Fibroblast of skin of right quadriceps (primary cell): Measurements from ENCODE around the gene GCNT2.
"Not testable (repeated sequence)": the region's sequence is repeated elsewhere in the genome, so short reads cannot be mapped to it uniquely, and the experiment has no call there.

Experiments
- DNase-seq: peaks from one replicate; pipeline ENCODE4 v3.0.0-alpha.2; 2013

GCNT2 gene

GRCh38 chr6:10665595-10665994 is 144.4 kb downstream of the GCNT2 start:
- not testable (repeated sequence) for DNase-seq

- DNase-seq: no peak
Measured at GRCh38 chr6:10668126-10668917, 147.2 kb downstream of the GCNT2 start.

GRCh38 chr6:10676403-10676802 is 155.3 kb downstream of the GCNT2 start:
- no peak for DNase-seq

GRCh38 chr6:10678456-10678855 is 157.3 kb downstream of the GCNT2 start:
- no peak for DNase-seq
